Measurements from ENCODE around the gene ARID1B. TPM values are rescaled to one million over a fixed set of nuclear protein-coding genes. Genes with fewer than 3 reads are reported as not detected.
A peak's percentile ranks its signal among the peaks of the same experiment; 100 is the strongest.

Gene ARID1B
- total and polyA plus RNA-seq, 9 of the 15 experiments (the other 6 are each of a cell fraction or from before 2014, with no cell fraction given) = 12.5 to 50.5 (median 25.8) TPM

DNA sequence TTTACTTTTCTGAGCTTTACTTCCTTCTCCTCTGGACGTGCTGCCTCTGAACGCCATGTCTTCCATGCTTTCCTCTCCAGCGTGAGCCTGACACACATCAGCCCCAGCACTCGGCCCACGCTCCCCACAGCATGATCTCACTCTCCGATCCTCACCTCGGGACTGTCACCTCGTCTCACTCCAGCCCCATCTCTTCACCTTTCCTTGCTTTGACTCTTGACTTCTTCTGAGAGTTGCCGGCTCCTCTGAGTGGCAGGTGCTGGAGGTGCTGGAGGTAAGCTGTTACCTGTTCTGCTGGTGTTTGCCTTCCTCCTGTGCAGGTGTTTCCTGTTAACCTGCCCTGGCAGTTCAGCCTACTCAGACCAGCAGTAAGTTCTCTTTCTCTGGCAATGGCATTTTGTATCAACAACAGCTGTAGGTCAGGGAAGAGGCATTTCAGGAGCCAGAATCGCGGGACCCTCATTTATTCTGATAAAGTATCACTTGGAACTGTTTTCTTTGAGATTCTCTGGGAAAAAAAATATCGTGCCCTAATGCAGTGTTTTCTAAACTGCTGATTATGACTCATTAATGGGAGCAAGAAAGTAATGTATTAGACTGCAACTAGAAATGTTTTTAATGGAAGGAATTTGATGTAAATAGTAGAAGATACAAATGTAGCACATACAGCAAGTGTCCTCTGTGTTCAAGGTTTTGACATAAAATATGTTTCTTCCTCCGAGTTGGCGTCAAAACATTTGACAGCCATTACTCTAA lies 106.5 kb downstream of the ARID1B start:
- TF ChIP-seq HDAC8 (tag; IDR thresholded peaks at IDR 0.05) (no peak), ZNF12 (CRISPR knock-in tag; IDR thresholded peaks at IDR 0.05) (no peak), HNRNPUL1 (IDR thresholded peaks at IDR 0.05; ENCODE audit: low read length) (no peak), CHD2 (IDR thresholded peaks at IDR 0.05; ENCODE audit: low read depth, low read length) (no peak), ETS2 (tag; IDR thresholded peaks at IDR 0.05; ENCODE audit: borderline replicate concordance, poor library complexity, severe bottlenecking) (no peak), NFRKB (IDR thresholded peaks at IDR 0.05; ENCODE audit: low read depth) (no peak)
- TF ChIP-seq, protein P1, sequence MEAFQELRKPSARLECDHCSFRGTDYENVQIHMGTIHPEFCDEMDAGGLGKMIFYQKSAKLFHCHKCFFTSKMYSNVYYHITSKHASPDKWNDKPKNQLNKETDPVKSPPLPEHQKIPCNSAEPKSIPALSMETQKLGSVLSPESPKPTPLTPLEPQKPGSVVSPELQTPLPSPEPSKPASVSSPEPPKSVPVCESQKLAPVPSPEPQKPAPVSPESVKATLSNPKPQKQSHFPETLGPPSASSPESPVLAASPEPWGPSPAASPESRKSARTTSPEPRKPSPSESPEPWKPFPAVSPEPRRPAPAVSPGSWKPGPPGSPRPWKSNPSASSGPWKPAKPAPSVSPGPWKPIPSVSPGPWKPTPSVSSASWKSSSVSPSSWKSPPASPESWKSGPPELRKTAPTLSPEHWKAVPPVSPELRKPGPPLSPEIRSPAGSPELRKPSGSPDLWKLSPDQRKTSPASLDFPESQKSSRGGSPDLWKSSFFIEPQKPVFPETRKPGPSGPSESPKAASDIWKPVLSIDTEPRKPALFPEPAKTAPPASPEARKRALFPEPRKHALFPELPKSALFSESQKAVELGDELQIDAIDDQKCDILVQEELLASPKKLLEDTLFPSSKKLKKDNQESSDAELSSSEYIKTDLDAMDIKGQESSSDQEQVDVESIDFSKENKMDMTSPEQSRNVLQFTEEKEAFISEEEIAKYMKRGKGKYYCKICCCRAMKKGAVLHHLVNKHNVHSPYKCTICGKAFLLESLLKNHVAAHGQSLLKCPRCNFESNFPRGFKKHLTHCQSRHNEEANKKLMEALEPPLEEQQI (IDR thresholded peaks at IDR 0.05) = no peak
- TF ChIP-seq, protein P2, sequence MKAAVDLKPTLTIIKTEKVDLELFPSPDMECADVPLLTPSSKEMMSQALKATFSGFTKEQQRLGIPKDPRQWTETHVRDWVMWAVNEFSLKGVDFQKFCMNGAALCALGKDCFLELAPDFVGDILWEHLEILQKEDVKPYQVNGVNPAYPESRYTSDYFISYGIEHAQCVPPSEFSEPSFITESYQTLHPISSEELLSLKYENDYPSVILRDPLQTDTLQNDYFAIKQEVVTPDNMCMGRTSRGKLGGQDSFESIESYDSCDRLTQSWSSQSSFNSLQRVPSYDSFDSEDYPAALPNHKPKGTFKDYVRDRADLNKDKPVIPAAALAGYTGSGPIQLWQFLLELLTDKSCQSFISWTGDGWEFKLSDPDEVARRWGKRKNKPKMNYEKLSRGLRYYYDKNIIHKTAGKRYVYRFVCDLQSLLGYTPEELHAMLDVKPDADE (conservative IDR thresholded peaks at IDR 0.05; ENCODE audit: control insufficient read depth, low read depth, low read length) = no peak
- TF ChIP-seq, protein P3, sequence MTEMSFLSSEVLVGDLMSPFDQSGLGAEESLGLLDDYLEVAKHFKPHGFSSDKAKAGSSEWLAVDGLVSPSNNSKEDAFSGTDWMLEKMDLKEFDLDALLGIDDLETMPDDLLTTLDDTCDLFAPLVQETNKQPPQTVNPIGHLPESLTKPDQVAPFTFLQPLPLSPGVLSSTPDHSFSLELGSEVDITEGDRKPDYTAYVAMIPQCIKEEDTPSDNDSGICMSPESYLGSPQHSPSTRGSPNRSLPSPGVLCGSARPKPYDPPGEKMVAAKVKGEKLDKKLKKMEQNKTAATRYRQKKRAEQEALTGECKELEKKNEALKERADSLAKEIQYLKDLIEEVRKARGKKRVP (CRISPR knock-in tag; IDR thresholded peaks at IDR 0.05) = no peak
- H4K20me1 ChIP-seq (replicated peaks; ENCODE audit: control insufficient read depth, insufficient read depth, low read length) = peaks cover 14% of the 10 kb centered on the region; the same call in 1 of the 2 replicates
- ChIA-PET POLR2A (interaction anchor here (0.7 to 1.2 kb wide), 3 partner anchors 9 to 327 kb away, joined by 3 read pairs; no protein-coding TSS in a partner anchor), CTCF (ENCODE audit: low intra/inter-chr PET ratio) (interaction anchor here (0.7 kb wide), 1 partner anchor 1474 kb away, joined by 5 read pairs; no protein-coding TSS in a partner anchor)
- H3K79me2 ChIP-seq (ENCODE audit: control insufficient read depth, insufficient read depth, low read length) = peaks cover 88% of the 10 kb centered on the region
- FAIRE-seq (no peak), DNase-seq (ENCODE audit: extremely low read depth in 1 of 4, low spot score in 3 of 4) (no peak), ATAC-seq (no peak)
- H3K4me3 ChIP-seq = no peak overlapping the region
- H3K36me3 ChIP-seq (ENCODE audit: control insufficient read depth, insufficient read depth, low read length) = no peaks in the 10 kb centered on the region
- no peak overlapping the region for H3K4me2 ChIP-seq (ENCODE audit: insufficient read depth, low read length)
- H3K27ac ChIP-seq (ENCODE audit: extremely low read depth, low read depth, low read length) = no peak overlapping the region
- no peaks in the 10 kb centered on the region for H3K9me1 ChIP-seq (ENCODE audit: control insufficient read depth, insufficient read depth, low read length)
- no peaks in the 10 kb centered on the region for H3K9me3 ChIP-seq (replicated peaks; ENCODE audit: control insufficient read depth, insufficient read depth, low read depth, low read length)
- in situ Hi-C loops (cut with MboI) (no loop called here), intact Hi-C loops (cut with micrococcal nuclease) (loop anchor here (5.0 to 10.0 kb wide), 2 partner anchors 101 to 199 kb away; no protein-coding TSS in a partner anchor)
- peaks cover 7 to 24% of the 10 kb centered on the region in 2 experiments; a peak in 3 of 5 replicates for H3K4me1 ChIP-seq (replicated peaks in 1 of 2; ENCODE audit: control insufficient read depth in 2 of 2, insufficient read depth in 2 of 2, low read length in 2 of 2)
- no peaks in the 10 kb centered on the region for H3K27me3 ChIP-seq (ENCODE audit: control insufficient read depth in 2 of 2, insufficient read depth in 2 of 2, low read length in 2 of 2)
- no peak overlapping the region for H2AFZ ChIP-seq (ENCODE audit: low read depth, low read length)
- WGBS (ENCODE audit: insufficient coverage, low coverage, missing lambda C conversion rate) = 69% methylated on average over 14 of the region's 14 CpGs
- H3K9ac ChIP-seq (ENCODE audit: insufficient read depth in 1 of 2, low read depth in 2 of 2, low read length in 2 of 2) = peak overlapping the region in 1 of 2 experiments; percentile 53; a peak in 1 of 4 replicates
- BruUV-seq (replicated peaks) = no TSS peak
